Neural cell (in vitro differentiated cells): Measurements from ENCODE around the gene TTYH3. TPM values are rescaled to one million over a fixed set of nuclear protein-coding genes. Genes with fewer than 3 reads are reported as not detected.
A peak's percentile ranks its signal among the peaks of the same experiment; 100 is the strongest.

Source experiments
- H2AFZ ChIP-seq: fragments of 200-600, 300-800 bp; sonication (generic), shearing (Covaris generic); 2 replicates; pipeline ENCODE4 v1.6.0; 2014; ENCODE audit warnings: low read depth, mild to moderate bottlenecking, antibody characterized with exemption, low read length, moderate library complexity
- H3F3A ChIP-seq: fragments of 200-600 bp; shearing (Covaris generic); 2 replicates; pipeline ENCODE4 v1.6.1; 2016; ENCODE audit warnings: mild to moderate bottlenecking, moderate library complexity, mixed read lengths, antibody characterized with exemption, low read length; ENCODE audit not compliant: insufficient read depth, poor library complexity, severe bottlenecking
- H3K27ac ChIP-seq: fragments of 200-600, 300-800 bp; sonication (generic), shearing (Covaris generic); 2 replicates; pipeline ENCODE4 v1.5.1; 2014; ENCODE audit warnings: mild to moderate bottlenecking, low read length, moderate library complexity
- H3K27me3 ChIP-seq: fragments of 300-800, 200-600 bp; sonication (generic), shearing (Covaris generic); 2 replicates; pipeline ENCODE4 v1.6.0; 2014; ENCODE audit warnings: mild to moderate bottlenecking, low read depth, low read length, moderate library complexity; ENCODE audit not compliant: insufficient read depth
- H3K36me3 ChIP-seq: fragments of 300-800, 200-600 bp; sonication (generic), shearing (Covaris generic); 2 replicates; pipeline ENCODE4 v1.5.1; 2014; ENCODE audit warnings: mild to moderate bottlenecking, antibody characterized with exemption, low read length, moderate library complexity; ENCODE audit not compliant: insufficient read depth
- H3K4me2 ChIP-seq: fragments of 300-800, 200-600 bp; sonication (generic), shearing (Covaris generic); 2 replicates; pipeline ENCODE4 v1.6.0; 2014; ENCODE audit warnings: mild to moderate bottlenecking, low read length
- H3K4me3 ChIP-seq: fragments of 300-800, 200-600 bp; sonication (generic), shearing (Covaris generic); 2 replicates; pipeline ENCODE4 v1.5.1; 2014; ENCODE audit warnings: mild to moderate bottlenecking, low read length, moderate library complexity
- H3K79me2 ChIP-seq: fragments of 200-600 bp; shearing (Covaris generic); replicated peaks from 2 replicates; pipeline ENCODE4 v1.6.0; 2014; ENCODE audit warnings: mild to moderate bottlenecking, low read length, moderate library complexity; ENCODE audit not compliant: insufficient read depth
- H3K9ac ChIP-seq: fragments of 300-800, 200-600 bp; sonication (generic), shearing (Covaris generic); 2 replicates; pipeline ENCODE4 v1.6.1; 2016; ENCODE audit warnings: mild to moderate bottlenecking, low read length, mixed read lengths
- H3K9me2 ChIP-seq: fragments of 200-600 bp; shearing (Covaris generic); 2 replicates; pipeline ENCODE4 v1.6.1; 2016; ENCODE audit warnings: mild to moderate bottlenecking, low read length, mixed read lengths; ENCODE audit not compliant: insufficient read depth
- H3K9me3 ChIP-seq: fragments of 200-600, 300-800 bp; sonication (generic), shearing (Covaris generic); 2 replicates; pipeline ENCODE4 v1.6.1; 2016; ENCODE audit warnings: mild to moderate bottlenecking, mixed run types, low read length, moderate library complexity, mixed read lengths
- H4K20me1 ChIP-seq: fragments of 200-600 bp; shearing (Covaris generic); 2 replicates; pipeline ENCODE4 v1.6.1; 2016; ENCODE audit warnings: mild to moderate bottlenecking, mixed run types; ENCODE audit not compliant: insufficient read depth
- EP300 ChIP-seq: fragments of 450-650 bp; conservative IDR thresholded peaks from 2 replicates; pipeline ENCODE4 v1.6.1; 2014; ENCODE audit warnings: antibody characterized with exemption, mild to moderate bottlenecking, moderate library complexity; ENCODE audit not compliant: poor library complexity, severe bottlenecking
- EZH2 ChIP-seq: fragments of 200-600, 300-800 bp; shearing (Covaris generic), sonication (generic); IDR thresholded peaks from 2 replicates; pipeline ENCODE4 v1.6.1; 2014; ENCODE audit warnings: antibody characterized with exemption, low read length, borderline replicate concordance, mild to moderate bottlenecking; ENCODE audit not compliant: insufficient read depth, poor library complexity, severe bottlenecking
- MXI1 ChIP-seq: fragments of 450-650 bp; conservative IDR thresholded peaks from 2 replicates; pipeline ENCODE4 v1.6.1; 2014; ENCODE audit warnings: antibody characterized with exemption, mild to moderate bottlenecking; ENCODE audit not compliant: poor library complexity, severe bottlenecking
- POLR2AphosphoS5 ChIP-seq: IDR thresholded peaks from 2 replicates; pipeline ENCODE4 v1.6.1; 2012
- RAD21 ChIP-seq: fragments of 450-650 bp; conservative IDR thresholded peaks from 2 replicates; pipeline ENCODE4 v1.6.1; 2014; ENCODE audit warnings: antibody characterized with exemption, mild to moderate bottlenecking, moderate library complexity
- SMC3 ChIP-seq: fragments of 450-650 bp; conservative IDR thresholded peaks from 2 replicates; pipeline ENCODE4 v1.6.1; 2014; ENCODE audit warnings: antibody characterized with exemption, mild to moderate bottlenecking, moderate library complexity; ENCODE audit not compliant: poor library complexity
- TAF1 ChIP-seq: IDR thresholded peaks from 2 replicates; pipeline ENCODE4 v1.6.1; 2012; ENCODE audit warnings: low read depth
- polyA plus RNA-seq: library from polyadenylated mRNA; depleted of rRNA; stranded (reverse); fragments of >200 nt; gene quantifications from 2 replicates; pipeline ENCODE4 v1.2.3, GENCODE V29; 2014
- TF ChIP-seq, protein P1 (sequence below): IDR thresholded peaks from 2 replicates; pipeline ENCODE4 v1.6.1; 2012; ENCODE audit warnings: borderline replicate concordance
- TF ChIP-seq, protein P2 (sequence below): fragments of 450-650 bp; IDR thresholded peaks from 2 replicates; pipeline ENCODE4 v1.5.1; 2014; ENCODE audit warnings: antibody characterized with exemption, mild to moderate bottlenecking, moderate library complexity; ENCODE audit not compliant: poor library complexity, severe bottlenecking

TTYH3 gene
- polyA plus RNA-seq, 1 donor from 2014 or later, result 17.0 TPM

DNA sequence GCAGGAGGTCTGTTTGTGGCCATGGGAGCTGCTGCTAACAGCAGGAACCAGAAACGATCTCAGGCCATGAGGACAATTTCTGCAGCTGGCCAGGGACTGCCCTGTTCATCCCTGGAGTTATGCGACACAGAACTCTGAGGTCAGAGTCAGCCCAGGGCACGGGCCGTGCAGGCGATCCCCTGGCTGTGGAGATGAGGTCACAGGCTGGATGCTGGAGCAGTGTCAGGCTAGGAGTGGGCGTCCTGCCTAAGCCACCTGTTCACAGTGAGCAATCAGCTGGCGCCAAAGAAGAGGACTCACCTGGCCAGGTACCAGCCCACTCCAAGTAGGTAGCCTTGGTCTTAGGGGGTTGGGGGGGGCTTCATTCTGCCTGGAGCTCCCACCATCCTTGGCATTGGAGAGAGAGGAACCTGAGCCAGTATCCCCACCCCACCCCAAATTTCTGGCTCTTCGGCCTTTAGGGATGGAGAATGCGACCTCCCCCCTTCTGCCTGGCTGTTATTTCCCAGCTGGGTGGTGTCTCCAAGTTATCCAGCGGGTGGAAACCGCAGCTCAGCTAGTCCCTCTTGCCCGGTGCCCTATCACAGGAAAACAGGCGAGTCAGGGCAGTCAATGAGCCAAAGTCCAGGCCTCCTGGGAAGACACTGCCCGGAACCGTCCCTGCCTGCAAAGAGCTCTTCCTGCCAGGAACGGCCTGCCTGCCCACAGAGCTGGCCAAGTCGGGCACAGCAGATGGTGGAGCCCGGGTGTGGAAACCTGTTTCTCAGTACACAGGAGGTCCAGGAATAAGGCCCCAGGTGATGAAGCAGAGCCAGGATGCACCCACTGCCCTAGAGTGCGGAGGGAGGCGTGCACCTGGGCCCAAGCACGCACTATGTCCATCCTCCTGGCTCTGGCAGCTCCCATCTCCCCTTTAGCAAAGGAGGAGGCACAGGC lies 1.8 kb upstream of the TTYH3 start:
- no peak for TF ChIP-seq POLR2AphosphoS5
- TF ChIP-seq RAD21, result no peak
- no peak for TF ChIP-seq SMC3
- no peak for TF ChIP-seq TAF1
- TF ChIP-seq, protein P1, sequence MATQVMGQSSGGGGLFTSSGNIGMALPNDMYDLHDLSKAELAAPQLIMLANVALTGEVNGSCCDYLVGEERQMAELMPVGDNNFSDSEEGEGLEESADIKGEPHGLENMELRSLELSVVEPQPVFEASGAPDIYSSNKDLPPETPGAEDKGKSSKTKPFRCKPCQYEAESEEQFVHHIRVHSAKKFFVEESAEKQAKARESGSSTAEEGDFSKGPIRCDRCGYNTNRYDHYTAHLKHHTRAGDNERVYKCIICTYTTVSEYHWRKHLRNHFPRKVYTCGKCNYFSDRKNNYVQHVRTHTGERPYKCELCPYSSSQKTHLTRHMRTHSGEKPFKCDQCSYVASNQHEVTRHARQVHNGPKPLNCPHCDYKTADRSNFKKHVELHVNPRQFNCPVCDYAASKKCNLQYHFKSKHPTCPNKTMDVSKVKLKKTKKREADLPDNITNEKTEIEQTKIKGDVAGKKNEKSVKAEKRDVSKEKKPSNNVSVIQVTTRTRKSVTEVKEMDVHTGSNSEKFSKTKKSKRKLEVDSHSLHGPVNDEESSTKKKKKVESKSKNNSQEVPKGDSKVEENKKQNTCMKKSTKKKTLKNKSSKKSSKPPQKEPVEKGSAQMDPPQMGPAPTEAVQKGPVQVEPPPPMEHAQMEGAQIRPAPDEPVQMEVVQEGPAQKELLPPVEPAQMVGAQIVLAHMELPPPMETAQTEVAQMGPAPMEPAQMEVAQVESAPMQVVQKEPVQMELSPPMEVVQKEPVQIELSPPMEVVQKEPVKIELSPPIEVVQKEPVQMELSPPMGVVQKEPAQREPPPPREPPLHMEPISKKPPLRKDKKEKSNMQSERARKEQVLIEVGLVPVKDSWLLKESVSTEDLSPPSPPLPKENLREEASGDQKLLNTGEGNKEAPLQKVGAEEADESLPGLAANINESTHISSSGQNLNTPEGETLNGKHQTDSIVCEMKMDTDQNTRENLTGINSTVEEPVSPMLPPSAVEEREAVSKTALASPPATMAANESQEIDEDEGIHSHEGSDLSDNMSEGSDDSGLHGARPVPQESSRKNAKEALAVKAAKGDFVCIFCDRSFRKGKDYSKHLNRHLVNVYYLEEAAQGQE, result no peak
- no peak for TF ChIP-seq MXI1
- no peak for TF ChIP-seq EP300
- TF ChIP-seq EZH2, result no peak
- TF ChIP-seq, protein P2, sequence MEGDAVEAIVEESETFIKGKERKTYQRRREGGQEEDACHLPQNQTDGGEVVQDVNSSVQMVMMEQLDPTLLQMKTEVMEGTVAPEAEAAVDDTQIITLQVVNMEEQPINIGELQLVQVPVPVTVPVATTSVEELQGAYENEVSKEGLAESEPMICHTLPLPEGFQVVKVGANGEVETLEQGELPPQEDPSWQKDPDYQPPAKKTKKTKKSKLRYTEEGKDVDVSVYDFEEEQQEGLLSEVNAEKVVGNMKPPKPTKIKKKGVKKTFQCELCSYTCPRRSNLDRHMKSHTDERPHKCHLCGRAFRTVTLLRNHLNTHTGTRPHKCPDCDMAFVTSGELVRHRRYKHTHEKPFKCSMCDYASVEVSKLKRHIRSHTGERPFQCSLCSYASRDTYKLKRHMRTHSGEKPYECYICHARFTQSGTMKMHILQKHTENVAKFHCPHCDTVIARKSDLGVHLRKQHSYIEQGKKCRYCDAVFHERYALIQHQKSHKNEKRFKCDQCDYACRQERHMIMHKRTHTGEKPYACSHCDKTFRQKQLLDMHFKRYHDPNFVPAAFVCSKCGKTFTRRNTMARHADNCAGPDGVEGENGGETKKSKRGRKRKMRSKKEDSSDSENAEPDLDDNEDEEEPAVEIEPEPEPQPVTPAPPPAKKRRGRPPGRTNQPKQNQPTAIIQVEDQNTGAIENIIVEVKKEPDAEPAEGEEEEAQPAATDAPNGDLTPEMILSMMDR, result no peak
- no peaks in the 10 kb centered on the region for H3K36me3 ChIP-seq
- H3K27ac ChIP-seq, result no peak overlapping the region
- H3F3A ChIP-seq, result no peaks in the 10 kb centered on the region
- H4K20me1 ChIP-seq, result peaks cover 23% of the 10 kb centered on the region
- no peak overlapping the region for H2AFZ ChIP-seq
- H3K27me3 ChIP-seq, result no peaks in the 10 kb centered on the region
- no peaks in the 10 kb centered on the region for H3K9me2 ChIP-seq
- no peak overlapping the region for H3K4me2 ChIP-seq
- peaks cover 31% of the 10 kb centered on the region for H3K79me2 ChIP-seq
- H3K9me3 ChIP-seq, result no peaks in the 10 kb centered on the region
- H3K4me3 ChIP-seq, result no peak overlapping the region
- H3K9ac ChIP-seq, result no peak overlapping the region

DNA sequence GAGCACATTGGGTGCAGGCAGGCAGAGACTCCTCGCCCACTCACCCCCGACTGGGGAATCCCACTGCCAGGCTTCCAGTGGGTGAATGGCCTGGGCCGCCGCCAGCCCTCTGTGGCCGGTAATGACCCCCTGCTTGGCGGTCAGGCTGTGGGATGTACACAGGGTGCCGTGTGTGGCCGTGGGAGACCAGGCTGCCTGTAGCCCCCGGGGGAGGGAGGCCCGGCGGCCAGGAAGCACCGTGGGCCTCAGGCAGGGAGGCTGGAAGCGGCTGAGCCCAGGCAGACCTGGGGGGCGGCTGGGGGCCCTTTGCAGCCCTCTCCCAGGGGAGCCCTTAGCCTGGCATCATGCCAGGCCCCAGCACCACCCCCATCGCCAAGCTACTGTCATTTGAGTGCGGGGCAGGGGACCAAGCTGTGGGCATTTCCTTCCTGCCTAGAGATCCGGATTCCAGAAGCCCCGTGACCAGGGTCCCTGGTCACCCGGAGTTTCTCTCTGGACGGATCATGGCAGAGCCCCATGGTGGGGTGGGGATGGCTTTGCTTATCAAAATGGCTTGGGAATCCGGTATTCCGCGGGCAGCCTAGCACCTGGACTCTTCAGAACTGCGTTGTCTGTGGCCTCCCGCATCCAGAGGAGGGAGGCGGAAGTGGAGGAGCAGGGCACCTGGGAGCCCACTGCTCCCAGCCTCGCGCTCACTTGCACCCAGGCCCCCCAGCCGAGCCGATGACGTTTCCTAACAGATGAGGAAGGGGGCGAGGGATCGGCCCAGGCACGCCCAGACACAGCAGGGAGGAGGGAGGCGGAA lies 1.1 kb downstream of the TTYH3 start:
- Histone ChIP-seq H3K4me2 (peak overlapping the region; percentile 60), H3K79me2 (peaks cover 57% of the 10 kb centered on the region), H3K9me3 (no peaks in the 10 kb centered on the region), H2AFZ (no peak overlapping the region), H3K36me3 (no peaks in the 10 kb centered on the region), H4K20me1 (peaks cover 52% of the 10 kb centered on the region), H3K9me2 (no peaks in the 10 kb centered on the region), H3K9ac (peak overlapping the region; percentile 97), H3K27me3 (no peaks in the 10 kb centered on the region), H3K27ac (peak overlapping the region; percentile 78), H3F3A (no peaks in the 10 kb centered on the region), H3K4me3 (peak overlapping the region; percentile 93)
- no peak for TF ChIP-seq TAF1
- TF ChIP-seq, protein P2, result no peak
- no peak for TF ChIP-seq MXI1
- TF ChIP-seq SMC3, result no peak
- TF ChIP-seq POLR2AphosphoS5, result peak; percentile 17
- no peak for TF ChIP-seq EP300
- no peak for TF ChIP-seq RAD21
- no peak for TF ChIP-seq EZH2
- TF ChIP-seq, protein P1, result no peak
